Transverse colon (tissue), 4 donors: Measurements from ENCODE around the gene CCDC159. TPM values are rescaled to one million over a fixed set of nuclear protein-coding genes. Genes with fewer than 3 reads are reported as not detected.
"Not testable (repeated sequence)": the region's sequence is repeated elsewhere in the genome, so short reads cannot be mapped to it uniquely, and the experiment has no call there.

Source experiments
- DNase-seq: peaks from one replicate; pipeline ENCODE4 v3.0.0-alpha.2; 2019
- H3K27ac ChIP-seq, 4 donors: fragments of 200-600 bp; sonication (generic); 2 replicates each; pipeline ENCODE4 v1.5.1; 2016 to 2018; ENCODE audit warnings: inconsistent platforms in 4 of 4
- H3K27me3 ChIP-seq: fragments of 200-600 bp; sonication (generic); 2 replicates; pipeline ENCODE4 v1.5.1; 2017; ENCODE audit warnings: inconsistent platforms
- H3K36me3 ChIP-seq, 4 donors: fragments of 200-600 bp; sonication (generic); 2 replicates each; pipeline ENCODE4 v1.5.1; 2017 to 2019; ENCODE audit warnings: inconsistent platforms in 4 of 4
- H3K4me1 ChIP-seq, 4 donors: fragments of 200-600 bp; sonication (generic); 2 replicates each; pipeline ENCODE4 v1.5.1; 2017 to 2020; ENCODE audit warnings: inconsistent platforms in 4 of 4
- H3K4me3 ChIP-seq, 4 donors: fragments of 200-600 bp; sonication (generic); 1 replicate in 1 of 4; 2 replicates in 3 of 4; pipeline versions ENCODE4 v1.5.1 to v1.6.1; 2017 to 2019; ENCODE audit warnings: inconsistent platforms in 4 of 4
- H3K9me3 ChIP-seq, 2 donors: fragments of 200-600 bp; sonication (generic); 2 replicates each; pipeline ENCODE4 v1.5.1; 2017 to 2019; ENCODE audit warnings: inconsistent platforms in 2 of 2
- CTCF ChIP-seq, 5 experiments: fragments of 200-600 bp in 3 of 5; fragments of 450-650 bp in 2 of 5; sonication (generic) in 3 of 5; IDR thresholded peaks; 1 replicate in 2 of 5; 2 replicates in 3 of 5; pipeline ENCODE4 v1.5.1; 2016 to 2017; ENCODE audit warnings: antibody characterized with exemption in 5 of 5, inconsistent platforms in 3 of 5, mild to moderate bottlenecking in 2 of 5, moderate library complexity in 1 of 5
- EP300 ChIP-seq: sonication (generic); formaldehyde crosslinking; IDR thresholded peaks from one replicate; pipeline ENCODE4 v1.6.1; 2017; ENCODE audit warnings: antibody characterized with exemption, low read depth
- POLR2A ChIP-seq: fragments of 450-650 bp; IDR thresholded peaks from one replicate; pipeline ENCODE4 v1.6.1; 2016; ENCODE audit warnings: antibody characterized with exemption, mild to moderate bottlenecking, moderate library complexity
- POLR2AphosphoS5 ChIP-seq, 3 donors: sonication (generic); formaldehyde crosslinking; IDR thresholded peaks; one replicate each; pipeline ENCODE4 v1.6.1; 2016; ENCODE audit warnings: antibody characterized with exemption in 3 of 3
- WGBS, 2 donors: methylation state at CpG; one replicate each; pipeline ENCODE4 v1.1.5; 2018; ENCODE audit warnings: low coverage in 1 of 2; 5-methylcytosine and 5-hydroxymethylcytosine counted together
- in situ Hi-C, 4 donors: fragments of 200-750 bp; cut with MboI; loops; one replicate each; pipeline versions ENCODE4 v1.15.0 to v1.15.1; 2017; ENCODE audit warnings: low sequenced_read_pairs in 3 of 4, low pct_ligation_motif_present in 1 of 4, low pct_unique_long_range_greater_than_20kb in 1 of 4
- intact Hi-C: fragments of 100-400 bp; cut with DNase I; formaldehyde crosslinking; loops from one replicate; pipeline ENCODE4 v1.15.1; 2023; ENCODE audit warnings: low total_unique reads
- total RNA-seq, 4 donors: library from RNA; depleted of rRNA; stranded (reverse); fragments of >200 nt; gene quantifications; one replicate each; pipeline ENCODE4 v1.1.0, GENCODE V29; 2016

The CCDC159 gene
- total RNA-seq, 4 donors from 2014 or later = 13.8 to 1,153 (median 26.1) TPM

DNA sequence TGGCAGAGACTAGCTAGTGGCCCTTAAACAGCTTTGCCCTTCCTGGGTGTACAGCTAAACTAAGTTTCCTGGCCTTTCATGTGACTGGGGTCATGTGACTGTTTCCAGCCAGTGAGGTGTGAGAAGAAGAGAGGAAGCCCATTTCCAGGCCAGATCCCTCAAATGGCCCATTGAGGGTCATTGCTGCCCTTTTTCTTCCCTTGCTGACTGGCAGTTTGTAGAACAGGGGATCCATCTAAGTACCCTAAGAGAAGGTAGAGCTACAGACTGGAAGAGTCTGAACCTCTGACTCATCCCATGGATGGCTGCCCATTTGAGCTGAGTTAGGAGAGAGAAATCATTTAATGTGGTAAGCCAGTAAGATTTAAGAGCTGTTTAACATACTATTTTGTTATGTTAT is 30.9 kb downstream of the CCDC159 start:
- H3K4me3 ChIP-seq = no peak overlapping the region
- intact Hi-C loops = no loop called here
- no peaks in the 10 kb centered on the region for H3K36me3 ChIP-seq
- DNase-seq = peak; percentile 48
- H3K9me3 ChIP-seq = no peaks in the 10 kb centered on the region
- no peaks in the 10 kb centered on the region for H3K27me3 ChIP-seq
- in situ Hi-C loops = loop anchor here in 2 of 4 donors (10.0 to 25.0 kb wide), 2 partner anchors 58 to 110 kb away; partner anchors contain the start of genes ELAVL3 (in 1 of the 2), ODAD3 (in 1 of the 2) and PRKCSH (in 1 of the 2)
- peak overlapping the region; percentile 47 to 97 (median 72) for H3K27ac ChIP-seq
- H3K4me1 ChIP-seq = peaks cover 29 to 58% (median 49%) of the 10 kb centered on the region in 4 donors
- TF ChIP-seq POLR2A (no peak), EP300 (no peak), POLR2AphosphoS5 (IDR thresholded peaks at IDR 0.05) (no peak), CTCF (IDR thresholded peaks at IDR 0.05) (no peak)

- H3K4me1 ChIP-seq = peaks cover 29 to 61% (median 51%) of the 10 kb centered on the region in 4 donors
- in situ Hi-C loops (loop anchor here in 2 of 4 donors (10.0 to 25.0 kb wide), 2 partner anchors 57 to 110 kb away; partner anchors contain the start of genes ELAVL3 (in 1 of the 2), ODAD3 (in 1 of the 2) and PRKCSH (in 1 of the 2)), intact Hi-C loops (no loop called here)
- H3K27ac ChIP-seq = peak overlapping the region; percentile 47 to 97 (median 72)
- 93 to 100% methylated on average over 1 to 3 of the region's 3 CpGs for WGBS, 2 donors
- no peaks in the 10 kb centered on the region for H3K9me3 ChIP-seq
- H3K27me3 ChIP-seq = peaks cover 4% of the 10 kb centered on the region
- DNase-seq = no peak
- H3K36me3 ChIP-seq = no peaks in the 10 kb centered on the region
- TF ChIP-seq POLR2AphosphoS5 (IDR thresholded peaks at IDR 0.05) (no peak), CTCF (IDR thresholded peaks at IDR 0.05) (no peak), POLR2A (no peak), EP300 (no peak)
- H3K4me3 ChIP-seq = no peak overlapping the region
Measured at GRCh38 chr19:11377756-11378155, 31.4 kb downstream of the CCDC159 start.

DNA sequence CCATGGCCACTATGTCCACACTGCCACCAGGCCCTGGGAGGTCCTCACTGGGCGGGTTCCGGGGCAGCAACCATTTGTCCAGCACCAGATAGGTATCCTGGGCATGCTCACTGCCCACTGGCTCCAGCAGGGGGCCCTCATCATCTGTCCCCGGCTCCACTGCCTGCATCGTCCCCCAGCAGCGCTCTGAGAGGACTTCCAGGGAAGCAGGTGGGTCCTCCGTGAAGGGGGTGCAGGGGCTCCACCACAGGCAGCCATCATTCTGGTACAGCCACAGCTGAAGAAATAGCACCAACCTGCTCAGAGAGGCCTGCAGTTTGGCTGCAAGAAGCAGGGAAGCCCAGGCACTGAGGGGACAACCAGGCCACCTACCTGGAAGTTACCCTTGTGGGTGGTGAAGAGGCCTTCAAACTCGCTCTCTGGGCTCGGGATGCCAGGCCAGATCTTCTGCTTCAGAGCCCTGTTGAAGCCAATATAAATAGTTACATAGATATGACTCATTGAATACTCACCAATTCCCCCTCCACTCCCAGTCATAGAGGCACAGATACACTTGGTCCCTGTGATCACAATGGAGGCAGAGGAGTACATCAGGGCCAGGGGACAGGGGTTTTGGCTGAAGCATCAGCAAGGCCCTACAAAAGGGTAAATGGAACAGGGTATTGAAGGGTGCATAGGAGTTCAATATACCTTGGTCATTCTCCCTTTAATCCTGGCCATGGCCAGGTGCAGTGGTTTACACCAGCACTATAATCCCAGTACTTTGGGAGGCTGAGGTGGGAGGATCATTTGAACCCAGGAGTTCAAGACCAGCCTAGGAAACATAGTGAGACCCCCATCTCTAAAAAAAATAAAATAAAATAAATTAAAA is 32.2 kb downstream of the CCDC159 start:
- peaks cover 34 to 69% (median 59%) of the 10 kb centered on the region in 4 donors for H3K4me1 ChIP-seq
- no peaks in the 10 kb centered on the region for H3K36me3 ChIP-seq
- intact Hi-C loops (no loop called here), in situ Hi-C loops (loop anchor here in 2 of 4 donors (10.0 to 25.0 kb wide), 2 partner anchors 56 to 109 kb away; partner anchors contain the start of genes ELAVL3 (in 1 of the 2), ODAD3 (in 1 of the 2) and PRKCSH (in 1 of the 2))
- H3K27ac ChIP-seq = peak overlapping the region; percentile 47 to 97 (median 72)
- H3K27me3 ChIP-seq = peaks cover 12% of the 10 kb centered on the region
- no peaks in the 10 kb centered on the region for H3K9me3 ChIP-seq
- peak; percentile 39 for DNase-seq
- H3K4me3 ChIP-seq = no peak overlapping the region
- TF ChIP-seq POLR2AphosphoS5 (IDR thresholded peaks at IDR 0.05) = no peak
- TF ChIP-seq CTCF (IDR thresholded peaks at IDR 0.05) = peak; percentile 33 to 49 (median 45)
- 54% methylated on average over 8 of the region's 8 CpGs; no CpG with 5 or more reads in 1 of the 2 donors for WGBS, 2 donors

- intact Hi-C loops, DNase-seq, H3K9me3 ChIP-seq, H3K36me3 ChIP-seq, H3K4me3 ChIP-seq: not testable (repeated sequence)
- Histone ChIP-seq H3K27me3 (peaks cover 18% of the 10 kb centered on the region), H3K4me1 (peaks cover 34 to 71% (median 59%) of the 10 kb centered on the region in 4 donors), H3K27ac (peak overlapping the region in 1 of 4 donors; percentile 97)
- WGBS, 2 donors = 77 to 80% methylated on average over 10 to 14 of the region's 14 CpGs
- in situ Hi-C loops = loop anchor here in 2 of 4 donors (10.0 to 25.0 kb wide), 2 partner anchors 55 to 108 kb away; partner anchors contain the start of genes ELAVL3 (in 1 of the 2), ODAD3 (in 1 of the 2) and PRKCSH (in 1 of the 2)
Measured at GRCh38 chr19:11379269-11379845, 33.0 kb downstream of the CCDC159 start.
